SK-N-SH (cell line): Measurements from ENCODE around the gene GPATCH4. TPM values are rescaled to one million over a fixed set of nuclear protein-coding genes. Genes with fewer than 3 reads are reported as not detected.

Experiments
- CTCF ChIA-PET: fragments of 300-600, 350-600 bp; formaldehyde crosslinking; extraction: SDS; loops from one replicate; lab custom pipeline; 2021; lab: Yijun Ruan, JAX
- POLR2A ChIA-PET: fragments of 350-600 bp; sonication (Branson Sonifier 250); formaldehyde crosslinking; extraction: SDS; loops from one replicate; lab custom pipeline; 2020; ENCODE audit warnings: antibody characterized with exemption, inconsistent platforms; lab: Yijun Ruan, JAX
- DNase-seq: peaks from one replicate; pipeline ENCODE4 v3.0.0; 2012
- H2AFZ ChIP-seq: fragments of 200-600 bp; sonication (generic); 2 replicates; pipeline ENCODE4 v1.8.1; 2016; ENCODE audit warnings: antibody characterized with exemption, mild to moderate bottlenecking, low read depth
- H3F3A ChIP-seq: fragments of 200-600 bp; sonication (generic); replicated peaks from 2 replicates; pipeline ENCODE3; 2016; ENCODE audit warnings: antibody characterized with exemption, mild to moderate bottlenecking; ENCODE audit not compliant: insufficient read depth
- H3K27ac ChIP-seq, 2 experiments: fragments of 200-500 bp in 1 of 2; fragments of 200-600 bp in 1 of 2; sonication (Bioruptor generic) in 1 of 2; sonication (generic), shearing (Covaris generic) in 1 of 2; 2 replicates each; pipeline versions ENCODE4 v1.5.1 to v1.6.1; 2014 to 2016; ENCODE audit warnings: low read depth in 2 of 2, inconsistent platforms in 1 of 2, low read length in 1 of 2, mild to moderate bottlenecking in 1 of 2, mixed read lengths in 1 of 2
- H3K27me3 ChIP-seq: fragments of 200-600 bp; sonication (generic), shearing (Covaris generic); 2 replicates; pipeline ENCODE4 v1.6.1; 2016; ENCODE audit warnings: mixed run types; ENCODE audit not compliant: insufficient read depth
- H3K36me3 ChIP-seq, 2 experiments: fragments of 200-500 bp in 1 of 2; fragments of 200-600 bp in 1 of 2; sonication (Bioruptor generic) in 1 of 2; sonication (generic) in 1 of 2; replicated peaks in 1 of 2; 2 replicates each; pipeline versions ENCODE3 to v1.5.1; 2014 to 2016; ENCODE audit warnings: low read length in 1 of 2, mild to moderate bottlenecking in 1 of 2; ENCODE audit not compliant: insufficient read depth in 2 of 2, control insufficient read depth in 1 of 2
- H3K4me1 ChIP-seq, 2 experiments: fragments of 200-500 bp in 1 of 2; fragments of 200-600 bp in 1 of 2; sonication (Bioruptor generic) in 1 of 2; sonication (generic), shearing (Covaris generic) in 1 of 2; 2 replicates each; pipeline versions ENCODE4 v1.5.1 to v1.6.1; 2014 to 2016; ENCODE audit warnings: low read depth in 1 of 2, low read length in 1 of 2, mixed run types in 1 of 2; ENCODE audit not compliant: insufficient read depth in 2 of 2, control insufficient read depth in 1 of 2
- H3K4me2 ChIP-seq: fragments of 200-600 bp; sonication (generic), shearing (Covaris generic); 2 replicates; pipeline ENCODE4 v1.6.1; 2017; ENCODE audit warnings: mixed run types
- H3K4me3 ChIP-seq, 2 experiments: fragments of 200-500 bp in 1 of 2; fragments of 200-600 bp in 1 of 2; sonication (Bioruptor generic) in 1 of 2; sonication (generic), shearing (Covaris generic) in 1 of 2; 2 replicates each; pipeline versions ENCODE4 v1.5.1 to v1.8.1; 2014 to 2016; ENCODE audit warnings: low read depth in 2 of 2, inconsistent platforms in 1 of 2, low read length in 1 of 2, mild to moderate bottlenecking in 1 of 2, mixed read lengths in 1 of 2, moderate library complexity in 1 of 2
- H3K79me2 ChIP-seq: fragments of 200-600 bp; sonication (generic); 2 replicates; pipeline ENCODE4 v1.8.1; 2017; ENCODE audit warnings: mild to moderate bottlenecking; ENCODE audit not compliant: insufficient read depth
- H3K9ac ChIP-seq: fragments of 200-600 bp; sonication (generic); 2 replicates; pipeline ENCODE4 v1.6.1; 2017; ENCODE audit warnings: mixed run types
- H3K9me2 ChIP-seq: fragments of 200-600 bp; sonication (generic); 2 replicates; pipeline ENCODE4 v1.6.1; 2017; ENCODE audit warnings: mixed run types
- H3K9me3 ChIP-seq: fragments of 200-600 bp; sonication (generic); 2 replicates; pipeline ENCODE4 v1.6.1; 2017; ENCODE audit warnings: mixed run types, mild to moderate bottlenecking, moderate library complexity
- H4K20me1 ChIP-seq: fragments of 200-600 bp; sonication (generic); 2 replicates; pipeline ENCODE4 v1.6.1; 2017; ENCODE audit warnings: mild to moderate bottlenecking, mixed run types; ENCODE audit not compliant: insufficient read depth
- EZH2phosphoT487 ChIP-seq: fragments of 200-600 bp; sonication (generic); IDR thresholded peaks from 2 replicates; pipeline ENCODE4 v1.6.1; 2017; ENCODE audit warnings: low read depth, mixed run types, mild to moderate bottlenecking, antibody characterized with exemption, moderate library complexity, borderline replicate concordance
- FOXJ3 ChIP-seq: sonication (generic); formaldehyde crosslinking; IDR thresholded peaks from 2 replicates; pipeline ENCODE4 v1.5.1; 2020; ENCODE audit warnings: mild to moderate bottlenecking, missing genetic modification reagents
- JUND ChIP-seq: IDR thresholded peaks from 2 replicates; pipeline ENCODE4 v1.4.0; 2012
- MEF2A ChIP-seq: IDR thresholded peaks from 2 replicates; pipeline ENCODE4 v1.4.0; 2012; ENCODE audit warnings: low read depth, borderline replicate concordance
- POLR2AphosphoS5 ChIP-seq: IDR thresholded peaks from 2 replicates; pipeline ENCODE4 v1.6.1; 2012; ENCODE audit warnings: low read depth, low read length
- RAD21 ChIP-seq: IDR thresholded peaks from 2 replicates; pipeline ENCODE4 v1.6.1; 2012; ENCODE audit warnings: mild to moderate bottlenecking, low read length
- RFX5 ChIP-seq: IDR thresholded peaks from 2 replicates; pipeline ENCODE4 v1.6.1; 2012; ENCODE audit warnings: mild to moderate bottlenecking, improper control_type of control experiment, low read length
- RXRA ChIP-seq: IDR thresholded peaks from 2 replicates; pipeline ENCODE4 v1.4.0; 2012; ENCODE audit warnings: low read depth, mild to moderate bottlenecking, borderline replicate concordance
- SIN3A ChIP-seq: IDR thresholded peaks from 2 replicates; pipeline ENCODE4 v1.6.1; 2012; ENCODE audit warnings: low read depth, mild to moderate bottlenecking, low read length, moderate library complexity, borderline replicate concordance
- SMC3 ChIP-seq: IDR thresholded peaks from 2 replicates; pipeline ENCODE4 v1.6.1; 2012; ENCODE audit warnings: low read depth, low read length, improper control_type of control experiment
- TCF12 ChIP-seq: IDR thresholded peaks from 2 replicates; pipeline ENCODE4 v1.4.0; 2012
- WGBS: methylation state at CpG from one replicate; pipeline ENCODE4 v1.1.6; 2017; ENCODE audit warnings: low lambda C conversion rate; 5-methylcytosine and 5-hydroxymethylcytosine counted together
- polyA plus RNA-seq, 3 experiments: library from polyadenylated mRNA; depleted of rRNA; stranded (reverse); fragments of >200 nt; gene quantifications; 2 replicates each; pipeline ENCODE4 v1.2.3, GENCODE V29; 2012
- TF ChIP-seq, protein P1 (sequence below): fragments of 200-600 bp; sonication (generic); IDR thresholded peaks from 2 replicates; pipeline ENCODE4 v1.6.1; 2017; ENCODE audit warnings: antibody characterized with exemption, mild to moderate bottlenecking, moderate library complexity
- TF ChIP-seq, protein P2 (sequence below): IDR thresholded peaks from 2 replicates; pipeline ENCODE4 v1.4.0; 2012; ENCODE audit warnings: low read depth
- TF ChIP-seq, protein P3 (sequence below): fragments of 150-350 bp; IDR thresholded peaks from 2 replicates; pipeline ENCODE4 v1.6.1; 2016; ENCODE audit warnings: mild to moderate bottlenecking, low read depth, low read length
- TF ChIP-seq, protein P4 (sequence below): IDR thresholded peaks from 2 replicates; pipeline ENCODE4 v1.4.0; 2012; ENCODE audit warnings: low read depth, borderline replicate concordance
- TF ChIP-seq, protein P5 (sequence below): fragments of 150-350 bp; IDR thresholded peaks from 2 replicates; pipeline ENCODE4 v1.6.1; 2017; ENCODE audit warnings: antibody characterized with exemption, low read length, low read depth, borderline replicate concordance

Gene GPATCH4
- polyA plus RNA-seq, 1 of the 3 experiments (the other 2 are of a cell fraction) = 36.6 TPM

DNA sequence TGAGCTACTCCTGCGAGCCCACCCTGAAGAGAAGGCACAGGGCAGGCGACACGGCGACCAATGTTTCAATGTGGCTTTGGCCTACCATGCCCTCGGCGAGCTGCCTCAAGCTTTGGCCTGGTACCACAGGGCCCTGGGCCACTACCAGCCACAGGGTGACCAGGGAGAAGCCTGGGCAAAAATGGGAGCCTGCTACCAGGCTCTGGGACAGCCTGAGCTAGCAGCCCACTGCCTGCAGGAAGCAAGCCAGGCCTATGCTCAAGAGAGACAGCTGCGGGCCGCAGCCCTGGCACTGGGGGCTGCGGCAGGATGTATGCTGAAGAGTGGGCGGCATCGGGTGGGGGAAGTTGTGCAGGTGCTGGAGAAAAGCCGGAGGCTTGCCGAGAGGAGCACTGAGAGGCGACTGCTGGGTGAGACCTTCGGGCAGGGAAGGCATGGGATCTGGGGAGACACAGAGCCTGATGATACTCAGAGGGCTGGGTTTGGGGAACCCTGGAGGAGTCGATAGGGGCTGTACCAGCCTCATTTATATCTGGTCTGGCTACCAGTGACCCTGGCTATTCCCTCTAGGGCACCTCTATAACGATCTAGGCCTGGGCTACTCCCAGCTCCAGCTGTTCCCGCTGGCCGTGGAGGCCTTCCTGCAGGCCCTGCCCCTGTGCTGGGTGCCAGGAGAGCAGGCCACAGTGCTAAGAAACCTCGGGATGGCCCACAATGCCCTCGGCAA is 19.5 kb downstream of the GPATCH4 start:
- Histone ChIP-seq H3K4me2 (no peak overlapping the region), H3K9me3 (no peaks in the 10 kb centered on the region)
- TF ChIP-seq RXRA (no peak), JUND (no peak), SIN3A (no peak)
- TF ChIP-seq, protein P1, sequence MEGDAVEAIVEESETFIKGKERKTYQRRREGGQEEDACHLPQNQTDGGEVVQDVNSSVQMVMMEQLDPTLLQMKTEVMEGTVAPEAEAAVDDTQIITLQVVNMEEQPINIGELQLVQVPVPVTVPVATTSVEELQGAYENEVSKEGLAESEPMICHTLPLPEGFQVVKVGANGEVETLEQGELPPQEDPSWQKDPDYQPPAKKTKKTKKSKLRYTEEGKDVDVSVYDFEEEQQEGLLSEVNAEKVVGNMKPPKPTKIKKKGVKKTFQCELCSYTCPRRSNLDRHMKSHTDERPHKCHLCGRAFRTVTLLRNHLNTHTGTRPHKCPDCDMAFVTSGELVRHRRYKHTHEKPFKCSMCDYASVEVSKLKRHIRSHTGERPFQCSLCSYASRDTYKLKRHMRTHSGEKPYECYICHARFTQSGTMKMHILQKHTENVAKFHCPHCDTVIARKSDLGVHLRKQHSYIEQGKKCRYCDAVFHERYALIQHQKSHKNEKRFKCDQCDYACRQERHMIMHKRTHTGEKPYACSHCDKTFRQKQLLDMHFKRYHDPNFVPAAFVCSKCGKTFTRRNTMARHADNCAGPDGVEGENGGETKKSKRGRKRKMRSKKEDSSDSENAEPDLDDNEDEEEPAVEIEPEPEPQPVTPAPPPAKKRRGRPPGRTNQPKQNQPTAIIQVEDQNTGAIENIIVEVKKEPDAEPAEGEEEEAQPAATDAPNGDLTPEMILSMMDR = no peak
- TF ChIP-seq, protein P2, sequence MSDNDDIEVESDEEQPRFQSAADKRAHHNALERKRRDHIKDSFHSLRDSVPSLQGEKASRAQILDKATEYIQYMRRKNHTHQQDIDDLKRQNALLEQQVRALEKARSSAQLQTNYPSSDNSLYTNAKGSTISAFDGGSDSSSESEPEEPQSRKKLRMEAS = no peak
- TF ChIP-seq, protein P3, sequence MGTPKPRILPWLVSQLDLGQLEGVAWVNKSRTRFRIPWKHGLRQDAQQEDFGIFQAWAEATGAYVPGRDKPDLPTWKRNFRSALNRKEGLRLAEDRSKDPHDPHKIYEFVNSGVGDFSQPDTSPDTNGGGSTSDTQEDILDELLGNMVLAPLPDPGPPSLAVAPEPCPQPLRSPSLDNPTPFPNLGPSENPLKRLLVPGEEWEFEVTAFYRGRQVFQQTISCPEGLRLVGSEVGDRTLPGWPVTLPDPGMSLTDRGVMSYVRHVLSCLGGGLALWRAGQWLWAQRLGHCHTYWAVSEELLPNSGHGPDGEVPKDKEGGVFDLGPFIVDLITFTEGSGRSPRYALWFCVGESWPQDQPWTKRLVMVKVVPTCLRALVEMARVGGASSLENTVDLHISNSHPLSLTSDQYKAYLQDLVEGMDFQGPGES = no peak
- TF ChIP-seq, all 33 proteins: peak for 0
- Histone ChIP-seq H3K79me2 (no peaks in the 10 kb centered on the region), H3K4me3 (no peak overlapping the region), H2AFZ (no peak overlapping the region), H3K36me3 (no peaks in the 10 kb centered on the region), H3K4me1 (no peaks in the 10 kb centered on the region; a peak in 1 of 4 replicates), H3K9me2 (no peaks in the 10 kb centered on the region), H3F3A (no peaks in the 10 kb centered on the region), H3K27me3 (no peaks in the 10 kb centered on the region), H4K20me1 (no peaks in the 10 kb centered on the region), H3K27ac (no peak overlapping the region), H3K9ac (no peak overlapping the region)
- DNase-seq = no peak
- ChIA-PET CTCF (interaction anchor here (0.6 to 11.1 kb wide), 18 partner anchors 12 to 198 kb away, joined by 3 to 104 read pairs (median 4); partner anchors contain the start of genes GPATCH4 and NAXE), POLR2A (interaction anchor here (0.8 to 2.6 kb wide), 2 partner anchors 10 kb away, joined by 3 to 10 read pairs; partner anchors contain the start of gene NAXE)
- 82% methylated on average over 14 of the region's 21 CpGs for WGBS

DNA sequence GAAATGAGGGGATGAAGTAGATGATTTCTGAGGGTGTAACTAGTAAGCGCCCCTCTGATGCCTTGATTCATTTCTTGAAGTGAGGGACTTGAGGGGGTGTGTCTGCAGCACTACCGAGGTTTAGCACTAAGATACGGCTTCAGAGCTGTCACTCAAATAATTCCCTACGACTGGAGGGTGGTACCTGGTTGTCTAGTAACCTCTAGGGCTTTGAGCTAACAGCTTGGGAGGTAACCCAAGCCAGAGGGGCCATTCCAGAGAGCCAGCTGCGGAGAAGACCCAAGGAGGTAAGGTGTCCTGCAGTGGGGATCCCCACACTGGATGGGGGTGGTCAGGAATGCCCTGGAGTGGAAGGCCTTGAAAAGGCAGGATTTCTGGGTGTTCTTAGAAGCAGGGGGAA is 21.8 kb downstream of the GPATCH4 start, which contains the start of gene TTC24:
TSS of gene TTC24 (plus strand) at position 252 of the 400 bp plus-strand sequence. CDS start 1,642 bp downstream, outside the sequence.
- Histone ChIP-seq H3K79me2 (no peaks in the 10 kb centered on the region), H3K27ac (no peak within 1 kb of the TSS), H3K9me3 (no peaks in the 10 kb centered on the region), H3F3A (no peaks in the 10 kb centered on the region), H2AFZ (no peak within 1 kb of the TSS), H3K36me3 (no peaks in the 10 kb centered on the region), H4K20me1 (no peaks in the 10 kb centered on the region), H3K27me3 (no peaks in the 10 kb centered on the region), H3K4me3 (no peak within 1 kb of the TSS), H3K9me2 (no peaks in the 10 kb centered on the region), H3K4me2 (no peak within 1 kb of the TSS), H3K4me1 (no peaks in the 10 kb centered on the region; a peak in 1 of 4 replicates), H3K9ac (no peak within 1 kb of the TSS)
- CTCF ChIA-PET = interaction anchor here (1.0 to 11.1 kb wide), 4 partner anchors 12 to 103 kb away, joined by 3 to 104 read pairs (median 4); partner anchors contain the start of gene NAXE
- POLR2A ChIA-PET = interaction anchor here (2.6 kb wide), 1 partner anchor 12 kb away, joined by 10 read pairs; the partner anchor contains the start of gene NAXE
- no peak for DNase-seq
- 76% methylated on average over 5 of the region's 5 CpGs for WGBS
- TF ChIP-seq, protein P4, sequence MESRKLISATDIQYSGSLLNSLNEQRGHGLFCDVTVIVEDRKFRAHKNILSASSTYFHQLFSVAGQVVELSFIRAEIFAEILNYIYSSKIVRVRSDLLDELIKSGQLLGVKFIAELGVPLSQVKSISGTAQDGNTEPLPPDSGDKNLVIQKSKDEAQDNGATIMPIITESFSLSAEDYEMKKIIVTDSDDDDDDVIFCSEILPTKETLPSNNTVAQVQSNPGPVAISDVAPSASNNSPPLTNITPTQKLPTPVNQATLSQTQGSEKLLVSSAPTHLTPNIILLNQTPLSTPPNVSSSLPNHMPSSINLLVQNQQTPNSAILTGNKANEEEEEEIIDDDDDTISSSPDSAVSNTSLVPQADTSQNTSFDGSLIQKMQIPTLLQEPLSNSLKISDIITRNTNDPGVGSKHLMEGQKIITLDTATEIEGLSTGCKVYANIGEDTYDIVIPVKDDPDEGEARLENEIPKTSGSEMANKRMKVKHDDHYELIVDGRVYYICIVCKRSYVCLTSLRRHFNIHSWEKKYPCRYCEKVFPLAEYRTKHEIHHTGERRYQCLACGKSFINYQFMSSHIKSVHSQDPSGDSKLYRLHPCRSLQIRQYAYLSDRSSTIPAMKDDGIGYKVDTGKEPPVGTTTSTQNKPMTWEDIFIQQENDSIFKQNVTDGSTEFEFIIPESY = no peak
- TF ChIP-seq RAD21 = no peak
- TF ChIP-seq, protein P5, sequence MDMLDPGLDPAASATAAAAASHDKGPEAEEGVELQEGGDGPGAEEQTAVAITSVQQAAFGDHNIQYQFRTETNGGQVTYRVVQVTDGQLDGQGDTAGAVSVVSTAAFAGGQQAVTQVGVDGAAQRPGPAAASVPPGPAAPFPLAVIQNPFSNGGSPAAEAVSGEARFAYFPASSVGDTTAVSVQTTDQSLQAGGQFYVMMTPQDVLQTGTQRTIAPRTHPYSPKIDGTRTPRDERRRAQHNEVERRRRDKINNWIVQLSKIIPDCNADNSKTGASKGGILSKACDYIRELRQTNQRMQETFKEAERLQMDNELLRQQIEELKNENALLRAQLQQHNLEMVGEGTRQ = no peak
- TF ChIP-seq RXRA = no peak
- no peak for TF ChIP-seq TCF12
- no peak for TF ChIP-seq MEF2A
- TF ChIP-seq SMC3 = no peak
- TF ChIP-seq, protein P1 = no peak
- no peak for TF ChIP-seq EZH2phosphoT487
- TF ChIP-seq FOXJ3 (CRISPR knock-in tag) = no peak
- TF ChIP-seq POLR2AphosphoS5 = no peak
- no peak for TF ChIP-seq RFX5
- TF ChIP-seq SIN3A = no peak
